Stimulated activated CD4-positive, alpha-beta T cell treated with anti-CD3 and anti-CD28 coated beads, Interleukin-1b, Interleukin-23, amount 100 ng/mL, for 1 hour (primary cell): Measurements from ENCODE around the gene SLC66A2.

Experiments used
- DNase-seq, 2 donors: peaks; one replicate each; pipeline ENCODE4 v3.0.0-alpha.2; 2020; ENCODE audit warnings: low read depth in 2 of 2

Gene SLC66A2

GRCh38 chr18:79921984-79922965 is 29.2 kb downstream of the SLC66A2 start:
- DNase-seq: no peak

- no peak for DNase-seq
These were observed 32.4 kb downstream of the SLC66A2 start for GRCh38 chr18:79919089-79919488.

GRCh38 chr18:79918615-79919011 is 32.8 kb downstream of the SLC66A2 start:
- no peak for DNase-seq

- DNase-seq: no peak
These were observed 33.4 kb downstream of the SLC66A2 start for GRCh38 chr18:79917853-79918614.

GRCh38 chr18:79917169-79917852 is 34.1 kb downstream of the SLC66A2 start:
- DNase-seq: no peak

GRCh38 chr18:79916546-79917168 is 34.8 kb downstream of the SLC66A2 start:
- no peak for DNase-seq

- DNase-seq: no peak
These were observed 35.3 kb downstream of the SLC66A2 start for GRCh38 chr18:79916128-79916494.

- DNase-seq: no peak
These were observed 36.0 kb downstream of the SLC66A2 start for GRCh38 chr18:79915161-79916127.

GRCh38 chr18:79914614-79915160 is 36.8 kb downstream of the SLC66A2 start:
- no peak for DNase-seq

- no peak for DNase-seq
These were observed 38.2 kb downstream of the SLC66A2 start for GRCh38 chr18:79912994-79913831.

GRCh38 chr18:79912409-79912991 is 39.0 kb downstream of the SLC66A2 start:
- DNase-seq: no peak

- no peak for DNase-seq
These were observed 39.8 kb downstream of the SLC66A2 start for GRCh38 chr18:79911344-79912270.

- no peak for DNase-seq
These were observed 40.7 kb downstream of the SLC66A2 start for GRCh38 chr18:79910563-79911343.

GRCh38 chr18:79906706-79907105 is 44.7 kb downstream of the SLC66A2 start:
- no peak for DNase-seq

GRCh38 chr18:79905993-79906392 is 45.5 kb downstream of the SLC66A2 start:
- DNase-seq: no peak

- DNase-seq: no peak
These were observed 46.0 kb downstream of the SLC66A2 start for GRCh38 chr18:79905389-79905911.
